ENCODE data around the gene IFNK.

Gene IFNK

DNA sequence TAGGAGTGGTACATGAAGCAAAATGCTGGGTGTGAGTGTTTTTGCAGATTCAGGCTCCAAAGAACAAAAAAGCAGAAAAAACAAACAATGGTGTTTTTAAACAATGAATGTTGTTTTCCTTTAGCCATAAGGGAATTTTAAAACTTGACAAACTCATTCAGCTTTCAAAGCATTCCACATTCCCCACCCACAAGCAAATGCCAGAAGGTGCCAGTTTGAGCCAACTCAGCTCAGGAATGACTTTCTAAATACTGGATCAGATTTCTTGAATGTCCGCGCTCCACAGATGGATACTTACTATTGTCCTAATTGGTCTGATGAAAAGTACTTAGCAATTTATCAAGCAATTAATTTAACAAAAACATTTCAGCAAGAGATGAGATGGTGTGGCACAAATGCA lies 18.4 kb downstream of the IFNK start:
- Histone ChIP-seq H3K36me3 (peaks cover 53% of the 10 kb centered on the region), H3K27ac (no peak overlapping the region), H3K27me3 (no peaks in the 10 kb centered on the region), H3K9me3 (no peaks in the 10 kb centered on the region), H3K4me3 (ENCODE audit: low read depth in 1 of 2, low read length in 1 of 2) (no peak overlapping the region), H3K4me1 (ENCODE audit: control insufficient read depth in 1 of 2, insufficient read depth in 1 of 2, low read depth in 1 of 2, low read length in 1 of 2) (peaks cover 0 to 4% of the 10 kb centered on the region in 2 experiments)
- TF ChIP-seq, protein P1, sequence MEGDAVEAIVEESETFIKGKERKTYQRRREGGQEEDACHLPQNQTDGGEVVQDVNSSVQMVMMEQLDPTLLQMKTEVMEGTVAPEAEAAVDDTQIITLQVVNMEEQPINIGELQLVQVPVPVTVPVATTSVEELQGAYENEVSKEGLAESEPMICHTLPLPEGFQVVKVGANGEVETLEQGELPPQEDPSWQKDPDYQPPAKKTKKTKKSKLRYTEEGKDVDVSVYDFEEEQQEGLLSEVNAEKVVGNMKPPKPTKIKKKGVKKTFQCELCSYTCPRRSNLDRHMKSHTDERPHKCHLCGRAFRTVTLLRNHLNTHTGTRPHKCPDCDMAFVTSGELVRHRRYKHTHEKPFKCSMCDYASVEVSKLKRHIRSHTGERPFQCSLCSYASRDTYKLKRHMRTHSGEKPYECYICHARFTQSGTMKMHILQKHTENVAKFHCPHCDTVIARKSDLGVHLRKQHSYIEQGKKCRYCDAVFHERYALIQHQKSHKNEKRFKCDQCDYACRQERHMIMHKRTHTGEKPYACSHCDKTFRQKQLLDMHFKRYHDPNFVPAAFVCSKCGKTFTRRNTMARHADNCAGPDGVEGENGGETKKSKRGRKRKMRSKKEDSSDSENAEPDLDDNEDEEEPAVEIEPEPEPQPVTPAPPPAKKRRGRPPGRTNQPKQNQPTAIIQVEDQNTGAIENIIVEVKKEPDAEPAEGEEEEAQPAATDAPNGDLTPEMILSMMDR (IDR thresholded peaks at IDR 0.05) = no peak

DNA sequence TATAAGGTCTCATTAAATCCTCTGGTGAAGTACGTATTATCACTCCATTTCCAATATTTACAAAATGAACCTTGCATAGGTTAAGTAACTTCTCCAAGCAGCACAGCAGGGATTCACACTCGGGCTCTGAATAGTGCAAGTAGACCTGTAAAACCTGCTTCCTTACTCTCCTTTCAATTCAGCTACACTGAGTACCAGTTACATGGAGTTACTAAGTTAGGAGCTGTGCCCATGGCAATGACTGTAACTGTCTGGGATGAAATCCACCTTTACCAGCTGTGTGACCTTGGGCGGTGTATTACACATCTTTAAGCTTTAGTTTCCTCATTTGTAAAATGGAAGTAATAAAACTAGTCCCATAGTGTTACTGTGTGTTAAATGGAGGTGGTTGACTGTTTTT lies 21.4 kb downstream of the IFNK start:
- H3K4me3 ChIP-seq (ENCODE audit: low read depth in 1 of 2, low read length in 1 of 2) = no peak overlapping the region
- no peaks in the 10 kb centered on the region for H3K27me3 ChIP-seq
- TF ChIP-seq, protein P1 (IDR thresholded peaks at IDR 0.05) = no peak
- H3K36me3 ChIP-seq = peaks cover 83% of the 10 kb centered on the region
- H3K9me3 ChIP-seq = no peaks in the 10 kb centered on the region
- no peaks in the 10 kb centered on the region for H3K4me1 ChIP-seq (ENCODE audit: control insufficient read depth in 1 of 2, insufficient read depth in 1 of 2, low read depth in 1 of 2, low read length in 1 of 2)
- H3K27ac ChIP-seq = no peak overlapping the region

DNA sequence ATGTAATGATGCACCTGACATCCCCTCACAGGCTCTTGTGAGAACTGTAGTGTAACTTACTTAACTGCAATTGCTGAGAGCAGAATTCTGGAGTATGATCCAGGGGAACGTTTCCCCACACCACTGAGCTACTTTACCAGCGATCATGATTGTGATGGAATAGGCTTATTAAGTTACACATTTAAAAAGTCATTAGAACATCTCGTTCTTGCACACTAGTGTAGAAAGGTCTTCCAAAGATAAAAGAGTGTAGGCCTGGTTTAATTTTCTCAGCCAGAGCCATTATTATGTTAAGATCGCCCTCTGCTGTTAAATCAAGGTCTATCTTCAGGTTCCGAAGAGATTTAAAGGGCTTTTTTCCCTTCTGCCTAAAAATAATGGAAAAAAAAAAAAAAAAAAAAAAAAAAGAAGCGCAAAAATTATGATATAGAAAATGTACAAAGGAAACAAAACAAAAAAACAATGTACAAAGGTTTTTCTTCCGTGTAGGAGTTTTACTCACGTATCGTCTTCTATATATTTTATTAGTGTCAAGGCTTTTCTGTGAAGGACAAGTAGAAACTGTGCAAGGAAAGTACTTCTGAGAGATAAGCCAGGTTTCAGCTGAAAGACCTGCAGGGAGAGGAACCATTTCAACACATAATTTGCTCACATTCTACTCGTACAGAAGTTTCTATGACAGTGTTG lies 24.1 kb downstream of the IFNK start:
- H3K27ac ChIP-seq = no peak overlapping the region
- H3K9me3 ChIP-seq = no peaks in the 10 kb centered on the region
- H3K4me3 ChIP-seq (ENCODE audit: low read depth in 1 of 2, low read length in 1 of 2) = no peak overlapping the region
- no peaks in the 10 kb centered on the region for H3K4me1 ChIP-seq (ENCODE audit: control insufficient read depth in 1 of 2, insufficient read depth in 1 of 2, low read depth in 1 of 2, low read length in 1 of 2)
- H3K36me3 ChIP-seq = peaks cover 95% of the 10 kb centered on the region
- H3K27me3 ChIP-seq = no peaks in the 10 kb centered on the region
- TF ChIP-seq, protein P1 (IDR thresholded peaks at IDR 0.05) = no peak

DNA sequence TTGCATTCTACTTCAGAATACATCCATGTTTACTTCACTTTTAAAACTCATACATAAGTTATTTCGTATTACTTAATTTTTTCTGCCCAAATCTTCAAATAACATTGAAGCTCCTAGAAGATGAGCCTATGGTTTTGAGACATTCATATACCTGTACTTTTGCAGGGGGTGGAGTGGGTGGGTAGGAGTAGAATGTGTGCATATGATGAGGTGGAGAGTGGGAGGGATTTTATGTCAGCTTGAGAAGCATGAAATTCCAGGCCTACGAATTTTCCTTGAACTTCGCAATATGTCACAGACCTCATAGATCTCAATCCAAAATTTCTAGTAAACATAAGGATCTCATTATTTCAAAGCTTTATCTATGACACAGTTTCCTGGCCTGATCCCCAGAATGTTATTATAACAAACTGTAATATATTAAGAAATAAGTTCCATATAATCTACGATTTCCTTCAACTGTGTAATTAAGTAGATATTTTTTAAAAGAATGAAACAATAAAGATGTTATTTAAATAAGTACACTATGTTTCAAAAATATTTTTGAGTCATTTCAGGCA lies 25.2 kb downstream of the IFNK start:
- no peaks in the 10 kb centered on the region for H3K4me1 ChIP-seq (ENCODE audit: control insufficient read depth in 1 of 2, insufficient read depth in 1 of 2, low read depth in 1 of 2, low read length in 1 of 2)
- TF ChIP-seq, protein P1 (IDR thresholded peaks at IDR 0.05) = no peak
- H3K9me3 ChIP-seq = no peaks in the 10 kb centered on the region
- no peaks in the 10 kb centered on the region for H3K27me3 ChIP-seq
- no peak overlapping the region for H3K4me3 ChIP-seq (ENCODE audit: low read depth in 1 of 2, low read length in 1 of 2)
- H3K27ac ChIP-seq = no peak overlapping the region
- peaks cover 95% of the 10 kb centered on the region for H3K36me3 ChIP-seq

DNA sequence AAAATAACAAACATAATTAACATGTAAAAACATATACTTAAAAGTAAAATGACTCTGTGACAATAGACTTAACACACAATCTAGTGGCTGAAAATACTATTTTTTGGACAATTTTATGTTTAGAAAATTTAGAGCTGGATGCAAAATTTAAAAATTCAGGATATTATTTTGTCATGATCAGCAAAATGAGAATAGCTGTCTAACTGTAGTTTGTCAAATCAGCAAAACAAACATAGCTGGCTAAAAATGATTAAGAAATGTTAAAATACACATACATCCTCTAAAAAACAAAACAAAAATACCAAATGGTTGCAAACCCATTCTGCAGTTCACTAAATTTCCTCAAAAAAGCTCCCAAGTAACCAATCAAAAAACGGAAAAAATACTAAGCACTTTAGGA lies 30.6 kb downstream of the IFNK start:
- TF ChIP-seq, protein P1 (IDR thresholded peaks at IDR 0.05) = no peak
- Histone ChIP-seq H3K4me1 (ENCODE audit: control insufficient read depth in 1 of 2, insufficient read depth in 1 of 2, low read depth in 1 of 2, low read length in 1 of 2) (no peaks in the 10 kb centered on the region), H3K27me3 (no peaks in the 10 kb centered on the region), H3K36me3 (peaks cover 99% of the 10 kb centered on the region), H3K4me3 (ENCODE audit: low read depth in 1 of 2, low read length in 1 of 2) (no peak overlapping the region), H3K9me3 (no peaks in the 10 kb centered on the region), H3K27ac (no peak overlapping the region)
